ENCODE results near the gene PLXNC1.

PLXNC1 gene

DNA sequence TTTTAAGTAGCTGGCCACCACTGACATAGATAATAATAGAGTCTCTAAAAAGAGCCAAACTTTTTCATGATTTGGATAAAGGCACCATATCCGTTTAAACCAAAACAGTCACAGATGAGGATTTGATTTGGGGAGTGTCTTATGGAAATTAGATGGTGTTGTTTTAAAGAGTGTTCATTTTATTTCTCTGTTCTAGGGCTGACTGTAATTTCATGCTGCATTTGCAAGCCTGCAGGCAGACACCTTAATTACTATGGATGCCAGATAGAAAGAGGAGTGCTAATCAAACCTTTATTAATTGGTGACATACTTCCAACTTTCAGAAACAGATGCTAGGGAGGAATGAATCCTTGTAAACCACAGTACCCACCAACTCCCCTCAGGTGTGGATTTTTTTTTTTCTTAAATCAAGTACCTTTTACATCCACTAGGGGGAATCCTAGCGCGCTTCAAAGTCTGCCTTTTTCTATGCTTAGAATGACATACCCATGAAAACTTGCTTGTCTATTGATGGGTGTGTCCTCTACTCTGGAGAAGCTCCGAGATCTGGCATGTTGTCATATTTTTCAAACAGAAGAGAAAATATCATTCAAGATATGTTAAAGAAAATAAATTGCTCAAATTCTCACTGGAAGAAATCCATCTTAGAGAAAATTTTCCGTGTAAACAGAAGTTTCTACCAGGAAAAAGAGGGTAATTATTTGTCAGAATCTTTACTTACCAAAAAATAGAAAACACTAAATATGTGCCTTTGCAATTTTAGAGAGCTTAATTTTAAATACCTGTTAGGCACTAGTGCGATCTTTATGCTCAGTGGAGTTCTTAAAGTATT lies 14.2 kb upstream of the PLXNC1 start:
- no peak for DNase-seq (ENCODE audit: low spot score)

DNA sequence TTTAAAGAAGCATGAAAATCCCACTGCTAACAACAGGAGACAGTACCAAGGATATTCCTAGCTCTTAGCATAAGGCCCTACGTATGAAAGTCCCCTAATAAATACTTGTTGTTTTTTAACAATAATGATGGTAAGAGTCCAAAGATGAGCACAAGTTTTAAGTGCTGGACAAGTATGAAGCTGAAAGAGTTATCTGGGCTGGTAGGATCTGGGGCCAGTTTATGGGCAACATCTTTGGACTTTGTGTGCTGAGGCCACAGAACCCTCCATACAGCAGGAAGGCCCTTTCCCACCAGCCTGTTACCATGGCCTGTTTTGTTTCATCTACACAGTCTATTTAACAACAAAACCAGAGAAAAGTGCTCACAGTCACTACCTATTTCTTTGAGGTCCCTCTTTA lies 12.5 kb upstream of the PLXNC1 start:
- DNase-seq (ENCODE audit: low spot score): no peak

DNA sequence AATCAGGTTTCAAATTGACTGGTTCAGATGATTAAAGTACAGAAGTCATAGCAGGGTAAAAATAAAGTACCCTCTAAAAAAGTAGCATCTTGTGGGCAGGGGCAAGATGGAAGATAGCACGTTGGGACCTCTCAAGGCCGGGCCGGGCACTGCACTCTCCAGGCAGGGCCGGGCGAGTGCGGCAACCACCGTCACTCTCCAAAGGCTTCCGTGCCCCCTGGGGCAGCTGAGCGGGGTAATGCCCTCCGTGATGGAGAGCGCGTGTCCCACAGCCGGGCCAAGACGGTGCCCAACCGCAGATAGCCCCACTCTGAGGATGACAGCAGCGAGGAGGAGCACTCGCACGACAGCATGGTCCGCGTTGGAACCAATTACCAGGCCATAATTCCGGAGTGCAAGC lies 8.6 kb upstream of the PLXNC1 start:
- no peak for DNase-seq (ENCODE audit: low spot score)

DNA sequence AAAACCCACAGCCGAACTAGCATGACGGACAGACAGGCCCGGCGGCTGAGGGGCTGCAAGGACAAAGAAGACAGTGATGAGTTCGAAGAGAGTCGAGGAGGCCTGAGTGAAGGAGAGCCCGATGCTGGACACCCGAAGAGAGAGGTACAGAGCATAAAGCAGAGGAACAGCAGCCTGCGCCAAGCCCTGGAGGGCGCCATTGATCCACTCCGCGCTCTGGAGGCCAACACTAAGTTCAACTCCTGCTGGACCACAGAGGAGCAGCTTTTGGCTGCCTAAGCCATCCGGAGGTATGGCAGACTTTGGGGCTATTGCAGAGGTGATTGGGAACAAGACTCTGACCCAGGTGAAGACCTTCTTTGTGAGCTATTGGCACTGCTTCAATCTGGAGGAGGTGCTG lies 7.8 kb upstream of the PLXNC1 start:
- DNase-seq (ENCODE audit: low spot score): no peak

DNA sequence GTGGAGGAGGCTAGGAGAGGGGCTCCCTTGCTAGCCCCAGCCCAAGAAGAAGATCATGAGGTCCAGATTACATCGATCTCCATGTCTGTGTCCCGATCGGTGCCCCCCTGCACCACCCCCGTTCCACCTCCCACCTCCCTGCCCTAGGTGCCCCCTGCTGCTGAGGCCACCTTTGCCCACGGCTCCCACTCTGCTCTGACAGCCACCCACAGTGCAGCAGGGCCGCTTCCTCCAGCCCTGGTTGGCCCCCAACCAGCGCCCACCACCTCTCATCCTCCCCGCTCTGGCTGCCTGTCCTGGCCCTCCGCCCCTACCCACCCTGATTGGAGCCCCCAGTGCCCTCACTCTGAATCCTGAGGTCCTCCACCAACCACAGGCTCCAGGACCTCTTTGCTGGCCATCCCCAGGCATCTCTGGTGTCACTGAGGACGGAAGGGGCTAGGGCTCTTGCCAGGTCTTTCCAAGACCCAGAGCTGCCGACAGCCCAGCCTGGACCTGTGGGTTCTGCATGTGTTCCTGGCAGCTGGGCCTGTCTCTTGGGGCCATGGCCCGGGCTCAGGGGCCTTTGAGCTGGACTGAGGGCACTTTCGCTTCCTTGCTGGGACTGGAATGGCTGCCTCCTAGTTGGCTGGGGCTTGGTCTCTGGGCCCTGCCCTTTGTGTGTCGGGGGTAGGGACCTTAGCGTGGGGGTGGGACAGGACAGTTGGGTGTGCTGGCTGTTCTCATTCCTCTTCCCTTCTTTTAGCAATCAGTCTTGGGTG lies 7.2 kb upstream of the PLXNC1 start:
- DNase-seq (ENCODE audit: low spot score): no peak

DNA sequence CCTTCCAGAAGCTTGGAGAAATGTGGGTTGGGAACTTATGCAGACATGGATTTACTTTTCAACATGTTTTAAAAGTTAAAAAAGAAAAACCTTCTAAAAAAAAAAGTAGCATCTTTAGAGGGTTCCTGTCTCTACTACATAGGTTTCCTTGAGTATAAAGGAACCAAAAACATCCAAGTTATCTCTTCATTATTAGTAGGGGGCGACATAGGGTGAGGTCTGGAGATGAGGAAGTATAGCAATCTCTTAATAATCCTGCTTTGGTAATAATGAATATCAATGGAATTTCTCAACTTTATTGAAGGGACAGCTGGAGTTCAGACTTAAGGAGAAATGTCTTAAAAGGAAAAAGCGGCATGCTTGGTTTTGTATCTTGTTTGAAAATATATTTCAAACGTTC lies 6.5 kb upstream of the PLXNC1 start:
- DNase-seq (ENCODE audit: low spot score): no peak

DNA sequence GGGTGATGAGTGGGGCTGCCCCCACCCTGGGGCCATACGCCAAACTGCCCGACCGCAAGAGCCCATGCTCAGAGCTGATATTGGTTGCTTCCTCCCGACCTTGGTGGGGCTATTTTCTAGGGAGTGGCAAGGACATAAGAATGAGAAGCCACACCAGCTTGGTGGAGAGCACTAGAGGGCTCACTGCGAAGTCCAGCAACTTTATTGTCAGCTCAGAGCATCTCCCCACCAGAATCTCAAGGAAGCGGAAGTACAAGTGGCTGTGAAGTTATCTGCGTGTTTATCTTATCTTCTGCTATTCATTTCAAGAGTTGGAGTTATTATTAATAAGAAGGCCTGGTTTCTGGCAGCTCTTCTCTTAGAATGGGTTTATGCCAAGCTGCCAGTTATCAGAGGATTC lies 4.9 kb upstream of the PLXNC1 start:
- DNase-seq (ENCODE audit: low spot score): no peak

DNA sequence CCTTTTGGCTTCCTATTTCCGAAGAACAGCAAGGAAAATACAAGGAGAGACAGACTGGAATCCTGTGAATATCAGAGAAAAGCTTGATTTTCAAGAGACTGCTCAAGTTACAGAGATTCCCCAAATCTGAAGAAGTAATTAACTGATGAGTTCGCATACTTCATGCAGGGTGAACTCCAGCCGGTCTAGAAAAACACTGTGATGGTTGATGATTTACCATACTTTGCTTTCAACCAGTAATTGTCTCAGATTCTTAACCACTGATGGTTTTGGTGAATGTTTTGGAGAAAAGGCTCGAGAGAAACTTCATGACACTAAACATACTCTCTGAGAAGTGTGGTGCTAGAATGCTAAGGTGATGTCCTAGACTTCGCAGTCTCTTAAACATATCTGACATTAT lies 4.4 kb upstream of the PLXNC1 start:
- no peak for DNase-seq (ENCODE audit: low spot score)

DNA sequence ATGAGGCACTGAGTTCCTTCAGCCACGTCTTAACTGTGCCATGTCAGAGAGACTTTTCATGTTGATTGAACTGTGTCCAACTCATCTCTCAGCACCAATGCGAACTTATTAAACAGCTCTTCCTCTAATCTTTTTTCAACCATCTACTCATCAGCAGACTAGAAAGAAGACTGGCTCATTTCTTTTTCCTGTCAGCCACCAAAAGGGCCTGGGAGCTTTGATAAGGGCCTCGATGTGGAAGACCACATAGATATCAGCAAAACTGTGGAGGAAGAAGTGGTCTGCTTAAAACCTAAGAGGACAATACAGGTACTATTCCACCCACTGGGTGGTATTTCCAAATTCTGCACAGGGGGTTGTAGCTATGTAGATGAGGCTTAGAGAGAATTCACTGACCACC lies 3.6 kb upstream of the PLXNC1 start:
- DNase-seq (ENCODE audit: low spot score): no peak

DNA sequence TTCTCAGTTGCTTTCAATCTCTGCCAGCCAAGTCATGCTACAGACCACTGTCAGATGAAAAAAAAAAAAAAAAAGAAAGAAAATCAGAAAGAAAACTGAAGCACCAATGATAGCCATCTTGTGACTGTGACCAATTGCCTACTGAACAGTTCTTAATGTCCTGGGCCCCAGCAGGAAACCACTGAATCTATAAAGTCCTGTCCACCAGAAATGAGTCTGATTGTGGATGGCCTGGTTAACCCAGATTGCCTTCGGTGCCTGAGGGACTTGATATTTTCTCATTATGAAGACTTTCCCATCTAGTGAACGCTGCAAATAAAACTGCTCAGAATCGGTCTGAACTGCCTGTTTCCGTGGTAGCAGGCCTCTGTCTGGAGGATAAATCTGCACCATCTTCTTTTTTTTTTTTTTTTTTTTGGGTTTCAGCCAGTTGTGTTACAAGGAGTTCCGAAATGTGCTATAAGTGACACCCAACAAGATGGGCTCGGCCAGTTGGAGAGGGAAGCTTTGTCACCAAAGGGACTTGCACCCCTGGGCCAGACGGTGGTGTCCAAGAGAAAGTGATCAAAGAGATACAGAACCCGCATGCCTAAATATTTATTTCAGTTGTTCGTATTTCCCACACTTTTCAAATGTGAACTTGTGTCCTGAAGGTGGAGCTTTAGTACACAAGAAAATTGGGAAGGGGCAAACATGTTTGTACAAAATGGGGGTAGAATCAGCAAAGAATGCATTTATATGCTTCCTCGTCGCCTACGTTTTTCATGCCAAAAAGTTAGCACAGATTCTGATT lies 3.0 kb upstream of the PLXNC1 start:
- peak; percentile 32 for DNase-seq (ENCODE audit: low spot score)

DNA sequence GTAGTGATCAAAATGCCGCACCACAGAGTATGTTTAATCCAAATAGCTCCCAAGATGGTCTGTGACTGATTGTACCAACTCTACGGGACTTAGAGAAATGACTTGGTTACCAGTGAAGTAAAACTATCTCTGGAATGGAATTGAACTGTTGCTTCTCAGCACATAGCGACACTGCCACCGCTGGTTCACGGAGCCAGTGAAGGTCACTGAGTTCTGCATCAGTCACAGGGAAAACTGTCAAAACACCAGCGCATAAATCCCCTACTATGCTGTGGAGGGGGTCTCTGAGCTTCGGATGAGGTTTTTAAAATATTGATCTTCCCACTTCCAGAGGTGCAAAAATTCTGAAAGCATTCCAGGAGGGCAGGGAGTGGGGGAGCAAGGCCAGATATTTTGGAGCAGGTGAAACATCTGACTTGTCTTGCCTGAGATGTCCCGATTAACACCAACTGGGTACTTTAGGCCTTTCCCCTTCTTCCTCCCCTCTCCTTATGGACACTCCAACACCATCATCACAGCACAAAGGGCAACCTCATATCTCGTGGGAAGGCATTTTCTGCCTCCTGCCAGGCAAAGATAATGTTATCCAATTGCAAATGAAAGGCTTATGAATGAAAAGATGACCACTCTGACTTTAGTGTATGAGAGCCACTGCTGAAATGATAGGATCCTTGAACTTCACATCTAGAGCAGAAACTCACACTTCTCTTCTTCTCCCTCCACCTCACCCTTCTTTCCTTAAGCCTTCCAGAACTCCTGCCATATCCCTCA lies 2.0 kb upstream of the PLXNC1 start:
- DNase-seq (ENCODE audit: low spot score): no peak

DNA sequence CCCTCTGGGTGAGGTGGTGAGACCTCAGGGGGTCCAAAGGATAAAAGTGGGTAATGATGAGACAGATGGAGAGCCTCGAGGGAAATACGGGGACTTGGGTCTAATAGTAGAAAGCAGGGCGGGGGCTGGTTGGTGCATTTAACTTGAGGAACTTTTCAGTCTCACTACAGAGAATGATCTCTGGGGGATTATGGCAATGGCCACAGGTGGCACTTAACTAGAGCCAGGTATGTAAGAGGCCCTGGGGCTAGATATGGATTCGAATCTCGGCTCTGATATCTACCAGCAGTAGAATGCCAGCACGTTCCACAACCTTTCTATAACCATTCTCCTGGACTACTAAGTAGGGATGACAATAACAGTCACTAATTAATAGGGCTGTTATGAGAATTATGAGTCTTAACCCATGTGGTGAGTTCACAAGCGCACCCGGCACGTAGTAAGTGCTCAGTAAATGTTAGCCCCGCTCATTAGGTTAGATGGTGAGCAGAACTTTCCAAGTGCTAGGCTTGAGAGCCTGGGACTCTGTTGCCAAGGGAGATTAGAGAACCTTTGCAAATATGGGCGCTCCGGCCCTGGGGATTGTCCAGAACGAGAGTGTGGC lies 888 bp upstream of the PLXNC1 start:
- no peak for DNase-seq (ENCODE audit: low spot score)

DNA sequence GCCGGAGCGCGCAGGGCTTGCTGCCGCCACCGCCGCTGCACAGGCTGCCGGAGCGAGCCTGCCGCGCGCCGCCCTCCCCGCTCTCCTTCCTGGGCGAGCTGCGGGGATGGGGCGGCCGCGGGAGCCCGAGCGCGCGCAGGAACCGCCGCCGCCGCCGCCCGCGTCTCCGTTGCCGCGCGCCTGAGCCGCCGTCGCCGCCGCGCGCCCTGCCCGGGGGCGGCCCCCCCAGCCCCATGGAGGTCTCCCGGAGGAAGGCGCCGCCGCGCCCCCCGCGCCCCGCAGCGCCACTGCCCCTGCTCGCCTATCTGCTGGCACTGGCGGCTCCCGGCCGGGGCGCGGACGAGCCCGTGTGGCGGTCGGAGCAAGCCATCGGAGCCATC lies 352 bp downstream of the PLXNC1 start:
- no peak for DNase-seq (ENCODE audit: low spot score)

DNA sequence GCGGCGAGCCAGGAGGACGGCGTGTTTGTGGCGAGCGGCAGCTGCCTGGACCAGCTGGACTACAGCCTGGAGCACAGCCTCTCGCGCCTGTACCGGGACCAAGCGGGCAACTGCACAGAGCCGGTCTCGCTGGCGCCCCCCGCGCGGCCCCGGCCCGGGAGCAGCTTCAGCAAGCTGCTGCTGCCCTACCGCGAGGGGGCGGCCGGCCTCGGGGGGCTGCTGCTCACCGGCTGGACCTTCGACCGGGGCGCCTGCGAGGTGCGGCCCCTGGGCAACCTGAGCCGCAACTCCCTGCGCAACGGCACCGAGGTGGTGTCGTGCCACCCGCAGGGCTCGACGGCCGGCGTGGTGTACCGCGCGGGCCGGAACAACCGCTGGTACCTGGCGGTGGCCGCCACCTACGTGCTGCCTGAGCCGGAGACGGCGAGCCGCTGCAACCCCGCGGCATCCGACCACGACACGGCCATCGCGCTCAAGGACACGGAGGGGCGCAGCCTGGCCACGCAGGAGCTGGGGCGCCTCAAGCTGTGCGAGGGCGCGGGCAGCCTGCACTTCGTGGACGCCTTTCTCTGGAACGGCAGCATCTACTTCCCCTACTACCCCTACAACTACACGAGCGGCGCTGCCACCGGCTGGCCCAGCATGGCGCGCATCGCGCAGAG lies 873 bp downstream of the PLXNC1 start:
- DNase-seq (ENCODE audit: low spot score): peak; percentile 24

DNA sequence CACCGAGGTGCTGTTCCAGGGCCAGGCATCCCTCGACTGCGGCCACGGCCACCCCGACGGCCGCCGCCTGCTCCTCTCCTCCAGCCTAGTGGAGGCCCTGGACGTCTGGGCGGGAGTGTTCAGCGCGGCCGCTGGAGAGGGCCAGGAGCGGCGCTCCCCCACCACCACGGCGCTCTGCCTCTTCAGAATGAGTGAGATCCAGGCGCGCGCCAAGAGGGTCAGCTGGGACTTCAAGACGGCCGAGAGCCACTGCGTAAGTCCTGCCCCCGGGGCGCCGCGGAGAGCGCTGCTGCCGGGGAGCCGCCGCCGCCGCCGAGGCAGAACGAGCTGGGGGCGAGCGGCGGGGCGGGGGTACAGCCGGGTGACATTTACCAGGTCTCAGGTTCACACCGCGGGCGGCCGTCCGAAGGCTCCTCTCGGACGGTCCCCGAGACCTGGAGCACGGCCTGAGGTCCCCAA lies 1.4 kb downstream of the PLXNC1 start:
- no peak for DNase-seq (ENCODE audit: low spot score)

DNA sequence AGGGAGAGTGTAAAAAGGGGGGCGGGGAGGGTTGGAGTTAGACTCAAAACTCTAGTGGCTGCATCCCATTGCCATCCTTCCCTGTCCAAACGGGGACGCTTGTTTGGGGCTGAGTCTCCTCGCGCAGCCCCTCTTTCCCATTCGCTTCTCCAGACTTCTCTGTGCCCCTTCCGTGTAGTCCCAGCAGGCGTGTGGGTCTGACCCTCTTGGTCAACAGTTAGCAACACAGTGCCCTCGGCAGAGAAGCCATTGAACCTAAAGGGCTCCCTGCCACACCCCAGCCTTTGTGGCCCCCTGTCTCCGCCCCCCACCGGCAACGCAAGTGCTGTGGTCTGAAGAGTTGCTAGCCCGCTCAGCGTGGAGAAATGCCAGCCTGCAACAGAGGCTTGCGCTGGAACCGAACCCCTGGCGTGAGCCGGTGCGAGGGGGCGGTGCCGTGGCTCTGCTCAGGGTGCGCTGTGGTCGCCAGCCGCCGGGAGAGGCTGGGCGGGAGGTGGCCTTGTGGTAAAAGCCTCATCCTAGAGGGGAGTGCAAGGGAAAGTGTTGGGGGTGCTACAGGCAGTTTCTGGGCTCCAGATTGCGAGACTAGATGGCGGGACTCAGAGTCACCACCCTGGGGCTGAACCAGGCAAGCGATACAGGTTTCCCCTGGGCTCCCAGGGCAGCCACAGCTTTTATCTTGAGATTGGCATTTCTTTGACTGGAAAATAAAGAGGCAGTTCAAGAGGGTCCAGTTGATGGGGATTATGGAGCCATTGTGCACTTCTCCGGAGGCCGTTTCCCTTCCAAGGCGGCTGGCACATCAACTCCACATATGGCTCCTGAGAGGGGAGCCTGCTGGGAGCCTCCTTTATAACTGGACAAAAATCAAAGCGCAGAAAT lies 2.1 kb downstream of the PLXNC1 start:
- DNase-seq (ENCODE audit: low spot score): no peak

DNA sequence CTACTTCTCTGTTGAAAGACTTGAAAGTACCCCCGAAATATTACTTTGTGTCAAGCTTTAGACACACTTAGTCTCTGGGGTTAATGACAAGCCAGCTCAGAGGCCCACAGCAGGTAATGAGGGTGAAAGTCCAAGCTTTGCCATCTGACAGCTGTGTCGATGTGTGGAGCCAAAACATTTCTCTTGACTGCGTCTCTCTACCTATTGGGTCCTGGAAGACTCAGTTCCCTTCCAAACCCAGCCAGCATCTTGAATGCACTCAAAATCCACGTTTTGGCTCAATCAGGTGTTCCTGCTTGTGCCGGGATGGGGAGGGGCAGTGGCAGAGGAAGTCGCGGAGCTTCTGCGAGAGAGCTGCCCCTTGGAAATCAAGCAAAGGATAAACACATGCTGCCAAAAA lies 3.2 kb downstream of the PLXNC1 start:
- DNase-seq (ENCODE audit: low spot score): no peak

DNA sequence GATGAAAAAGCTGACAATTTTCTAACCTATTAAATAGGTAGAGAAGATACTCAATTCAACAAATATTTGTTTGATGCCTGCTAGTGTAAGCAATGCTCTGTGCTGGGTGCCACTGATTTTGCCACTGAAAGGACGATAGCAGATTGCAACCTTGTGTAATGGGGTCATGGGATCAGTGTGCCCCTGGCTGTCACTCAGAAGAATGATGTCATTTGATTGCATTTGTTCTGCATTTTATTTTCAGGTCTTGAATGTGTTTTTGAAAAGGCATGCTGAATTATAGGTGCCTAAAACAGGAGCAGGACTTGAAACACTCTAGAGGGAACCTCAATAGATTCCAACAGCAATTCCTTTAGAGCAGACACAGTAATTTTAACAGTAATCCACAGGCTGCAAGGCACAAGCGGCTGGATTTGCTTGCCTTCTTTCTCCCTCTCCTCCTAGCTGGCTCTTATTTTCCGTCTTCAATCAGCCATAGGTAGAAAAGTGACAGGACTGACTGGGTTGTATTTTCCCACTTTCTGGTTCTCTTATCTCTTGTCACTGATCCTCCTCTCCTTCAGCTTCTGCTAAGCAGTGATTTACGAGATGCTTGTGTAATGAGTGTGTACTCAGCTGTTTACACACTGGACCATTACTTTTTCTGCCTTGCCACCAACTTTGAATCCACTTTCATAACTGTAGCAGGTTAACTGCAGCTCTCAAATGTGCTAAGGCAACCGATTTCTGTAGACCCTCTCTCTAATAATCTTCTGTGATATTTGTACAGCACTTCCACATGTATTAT lies 4.1 kb downstream of the PLXNC1 start:
- no peak for DNase-seq (ENCODE audit: low spot score)

DNA sequence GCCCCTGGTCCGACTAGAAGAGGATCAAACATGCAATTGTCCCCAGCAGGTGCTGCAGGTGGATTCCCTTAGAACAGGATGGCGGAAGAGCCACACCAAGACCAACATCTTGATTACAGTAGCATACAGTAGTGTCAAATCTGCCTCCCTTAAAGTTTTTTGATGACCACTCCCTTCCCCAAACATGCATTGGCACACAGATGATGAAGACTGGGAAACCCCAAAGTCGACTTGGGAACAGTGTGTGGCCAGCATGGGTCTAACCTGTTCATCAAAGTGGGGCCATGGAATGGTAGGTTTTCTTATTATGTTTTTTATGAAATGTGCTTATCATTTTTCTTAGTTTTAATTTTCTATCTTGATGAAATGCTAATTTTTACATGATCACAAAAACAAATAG lies 8.8 kb downstream of the PLXNC1 start:
- DNase-seq (ENCODE audit: low spot score): no peak

Measured in globus pallidus (tissue), 1 donor.